IPS DF 6.9 (cell line): ENCODE data around the gene SHISA5.

ENCODE experiments used
- DNase-seq: peaks from one replicate; pipeline ENCODE4 v3.0.0-alpha.2; 2013; ENCODE audit warnings: low read depth, low spot score
- H3K27ac ChIP-seq: one replicate; pipeline ENCODE4 v1.5.1; 2013; ENCODE audit warnings: low read length, control low read depth
- H3K27me3 ChIP-seq: 2 replicates; pipeline ENCODE4 v1.6.1; 2013; ENCODE audit warnings: mild to moderate bottlenecking, low read length; ENCODE audit not compliant: control insufficient read depth, insufficient read depth
- H3K36me3 ChIP-seq: 2 replicates; pipeline ENCODE4 v1.6.1; 2013; ENCODE audit warnings: low read length; ENCODE audit not compliant: control insufficient read depth, insufficient read depth
- H3K4me1 ChIP-seq: 2 replicates; pipeline ENCODE4 v1.6.1; 2013; ENCODE audit warnings: low read length; ENCODE audit not compliant: control insufficient read depth, insufficient read depth
- H3K4me3 ChIP-seq: 2 replicates; pipeline ENCODE4 v1.5.1; 2013; ENCODE audit warnings: mild to moderate bottlenecking, low read length
- H3K9me3 ChIP-seq: 2 replicates; pipeline ENCODE4 v1.6.1; 2013; ENCODE audit warnings: low read length, inconsistent platforms; ENCODE audit not compliant: control insufficient read depth, insufficient read depth
- WGBS: extraction: QIAGEN DNeasy Blood & Tissue Kit; methylation state at CpG from one replicate; pipeline ENCODE4 v1.1.7; 2013; ENCODE audit warnings: mixed read lengths, missing lambda C conversion rate; ENCODE audit not compliant: insufficient read length, insufficient coverage; 5-methylcytosine and 5-hydroxymethylcytosine counted together

SHISA5 gene

GRCh38 chr3:48519277-48519643, 15.3 kb upstream of the SHISA5 start:
- no peak for DNase-seq

GRCh38 chr3:48518638-48519276, 14.8 kb upstream of the SHISA5 start:
- no CpG with 5 or more reads among the region's 12 CpGs for WGBS
- H3K4me1 ChIP-seq = no peaks in the 10 kb centered on the region
- H3K27ac ChIP-seq = no peak overlapping the region
- H3K9me3 ChIP-seq = no peaks in the 10 kb centered on the region
- no peaks in the 10 kb centered on the region for H3K27me3 ChIP-seq
- no peak for DNase-seq
- peaks cover 10% of the 10 kb centered on the region for H3K36me3 ChIP-seq
- no peak overlapping the region for H3K4me3 ChIP-seq

More at GRCh38 chr3:48519277-48519643, 15.3 kb upstream of the SHISA5 start:
- H3K4me1 ChIP-seq = no peaks in the 10 kb centered on the region
- no peak overlapping the region for H3K27ac ChIP-seq
- H3K4me3 ChIP-seq = no peak overlapping the region
- no CpG with 5 or more reads among the region's 9 CpGs for WGBS
- H3K27me3 ChIP-seq = no peaks in the 10 kb centered on the region
- H3K36me3 ChIP-seq = peaks cover 10% of the 10 kb centered on the region
- no peaks in the 10 kb centered on the region for H3K9me3 ChIP-seq

DNA sequence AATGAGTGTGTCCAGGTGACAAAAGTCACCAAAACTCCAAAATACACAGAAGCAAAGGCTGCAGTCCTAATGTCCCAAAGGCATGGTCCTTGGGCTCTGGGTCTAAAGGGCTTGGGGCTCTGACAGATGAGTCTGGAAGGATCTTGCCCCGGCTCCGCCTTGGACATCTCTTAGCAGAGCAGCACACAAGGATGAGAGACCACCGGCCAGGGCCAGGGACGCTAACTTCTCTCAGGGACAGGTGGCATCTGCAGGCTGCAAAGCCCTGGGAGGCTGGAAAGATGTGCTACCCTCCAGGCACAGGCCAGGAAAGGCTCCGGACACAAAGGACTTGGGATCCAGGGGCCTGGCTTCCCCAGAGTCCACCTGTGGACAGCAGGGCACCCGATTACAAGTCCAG, 14.1 kb upstream of the SHISA5 start:
- Histone ChIP-seq H3K4me1 (no peaks in the 10 kb centered on the region), H3K27me3 (no peaks in the 10 kb centered on the region), H3K4me3 (no peak overlapping the region), H3K36me3 (peaks cover 10% of the 10 kb centered on the region), H3K27ac (no peak overlapping the region), H3K9me3 (no peaks in the 10 kb centered on the region)
- no CpG with 5 or more reads among the region's 6 CpGs for WGBS
- no peak for DNase-seq

GRCh38 chr3:48516571-48516970, 12.6 kb upstream of the SHISA5 start:
- no peak for DNase-seq
- Histone ChIP-seq H3K36me3 (peaks cover 10% of the 10 kb centered on the region), H3K27ac (no peak overlapping the region), H3K4me3 (no peak overlapping the region), H3K9me3 (no peaks in the 10 kb centered on the region), H3K27me3 (no peaks in the 10 kb centered on the region), H3K4me1 (no peaks in the 10 kb centered on the region)
- WGBS = no CpG with 5 or more reads among the region's 8 CpGs

GRCh38 chr3:48514431-48515227, 10.7 kb upstream of the SHISA5 start:
- WGBS = no CpG with 5 or more reads among the region's 8 CpGs
- Histone ChIP-seq H3K36me3 (peaks cover 10% of the 10 kb centered on the region), H3K27me3 (no peaks in the 10 kb centered on the region), H3K4me3 (no peak overlapping the region), H3K4me1 (no peaks in the 10 kb centered on the region), H3K9me3 (no peaks in the 10 kb centered on the region), H3K27ac (no peak overlapping the region)
- no peak for DNase-seq

DNA sequence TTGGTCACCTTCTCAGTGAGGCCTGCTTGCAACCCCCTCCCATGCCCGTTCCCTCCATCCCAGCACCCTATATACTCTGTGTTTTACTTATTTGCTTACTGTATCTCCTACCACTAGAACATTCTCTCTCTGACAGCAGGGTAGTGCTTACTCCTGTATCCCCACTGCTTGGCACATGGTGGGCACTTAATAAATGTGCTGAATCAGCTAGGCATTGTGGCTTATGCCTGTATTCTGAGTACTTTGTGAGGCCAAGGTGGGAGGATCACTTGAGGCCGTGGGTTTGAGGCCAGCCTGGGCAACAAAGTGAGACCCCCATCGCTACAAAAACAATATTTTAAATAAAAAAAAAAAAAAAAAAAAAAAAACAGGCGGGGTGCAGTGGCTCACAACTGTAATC, 7.6 kb upstream of the SHISA5 start:
- no peaks in the 10 kb centered on the region for H3K27me3 ChIP-seq
- WGBS = no CpG with 5 or more reads among the region's 4 CpGs
- no peak overlapping the region for H3K27ac ChIP-seq
- H3K9me3 ChIP-seq = no peaks in the 10 kb centered on the region
- H3K4me3 ChIP-seq = no peak overlapping the region
- DNase-seq = no peak
- peaks cover 4% of the 10 kb centered on the region; the same call in 1 of the 2 replicates for H3K4me1 ChIP-seq
- no peaks in the 10 kb centered on the region for H3K36me3 ChIP-seq

DNA sequence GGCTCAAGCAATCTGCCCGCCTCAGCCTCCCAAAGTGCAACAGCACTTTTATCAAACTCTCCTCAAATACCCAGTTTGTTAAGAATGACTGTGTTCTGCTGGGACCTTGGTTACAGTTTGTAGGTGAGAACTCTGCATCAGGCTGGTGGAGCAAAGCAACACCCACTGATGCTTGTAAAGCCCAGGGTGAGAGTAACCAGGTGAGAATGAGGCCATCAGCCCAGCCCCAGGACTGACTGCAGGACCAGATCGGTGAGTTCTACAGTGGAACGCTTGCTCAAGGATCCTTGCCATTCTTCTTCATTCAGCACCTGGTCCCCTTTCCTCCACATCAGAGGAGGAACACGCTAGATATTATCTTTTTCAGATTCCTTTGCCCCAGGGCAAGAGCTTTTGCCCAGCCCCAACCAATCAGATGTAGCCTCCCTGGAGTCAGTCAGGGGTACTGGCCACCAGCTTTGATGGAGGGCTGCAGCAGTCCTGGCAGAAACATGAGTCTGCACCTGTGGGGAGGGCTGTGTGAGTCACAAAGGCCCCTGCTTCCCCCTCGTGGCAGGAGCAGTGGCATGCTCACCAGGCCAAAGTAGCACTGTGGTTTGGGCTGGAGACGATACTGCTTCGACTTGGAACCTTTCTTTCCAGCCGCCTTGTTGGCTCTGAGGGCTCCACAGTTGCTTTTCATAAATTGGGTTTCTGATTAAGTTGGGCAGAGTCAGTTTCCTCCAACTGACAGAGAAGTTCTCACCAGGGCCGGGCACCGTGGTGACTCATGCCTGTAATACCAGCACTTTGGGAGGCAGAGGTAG, 3.5 kb upstream of the SHISA5 start:
- H3K4me3 ChIP-seq = no peak overlapping the region
- H3K36me3 ChIP-seq = no peaks in the 10 kb centered on the region
- peak; percentile 71 for DNase-seq
- no peaks in the 10 kb centered on the region for H3K27me3 ChIP-seq
- no peak overlapping the region for H3K27ac ChIP-seq
- no CpG with 5 or more reads among the region's 10 CpGs for WGBS
- H3K4me1 ChIP-seq = peaks cover 12% of the 10 kb centered on the region
- no peaks in the 10 kb centered on the region for H3K9me3 ChIP-seq

GRCh38 chr3:48505968-48506504, 2.1 kb upstream of the SHISA5 start:
- WGBS = no CpG with 5 or more reads among the region's 6 CpGs
- no peak for DNase-seq
- H3K27ac ChIP-seq = no peak overlapping the region
- H3K9me3 ChIP-seq = no peaks in the 10 kb centered on the region
- H3K4me3 ChIP-seq = no peak overlapping the region
- H3K27me3 ChIP-seq = no peaks in the 10 kb centered on the region
- H3K4me1 ChIP-seq = peaks cover 12% of the 10 kb centered on the region
- H3K36me3 ChIP-seq = no peaks in the 10 kb centered on the region

DNA sequence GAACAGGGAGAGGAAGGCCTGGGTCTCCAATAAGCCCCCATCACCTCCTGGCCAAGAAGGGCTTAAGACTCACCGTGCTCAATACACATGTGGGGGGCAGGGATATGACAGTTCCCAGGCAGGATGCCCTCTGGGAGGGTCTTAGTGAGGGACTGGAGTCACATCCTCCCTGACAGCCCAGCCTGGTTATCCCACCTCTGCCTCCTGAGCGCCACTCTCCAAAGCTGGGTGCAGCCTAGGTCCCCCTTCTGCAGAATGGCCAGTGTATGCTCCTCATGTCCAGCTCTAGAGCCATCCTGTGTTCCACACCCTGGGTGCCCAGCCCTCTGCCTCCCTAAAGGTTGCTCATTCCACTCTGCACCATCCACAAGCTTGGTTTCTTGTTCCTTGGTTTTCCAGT, 1.2 kb upstream of the SHISA5 start:
- WGBS = no CpG with 5 or more reads among the region's 2 CpGs
- Histone ChIP-seq H3K9me3 (no peaks in the 10 kb centered on the region), H3K4me3 (no peak overlapping the region), H3K36me3 (no peaks in the 10 kb centered on the region), H3K27me3 (no peaks in the 10 kb centered on the region), H3K4me1 (peaks cover 12% of the 10 kb centered on the region), H3K27ac (no peak overlapping the region)
- DNase-seq = no peak

GRCh38 chr3:48503401-48504050, 448 bp downstream of the SHISA5 start:
- WGBS = no CpG with 5 or more reads among the region's 26 CpGs
- Histone ChIP-seq H3K4me1 (peaks cover 12% of the 10 kb centered on the region), H3K27ac (no peak overlapping the region), H3K9me3 (no peaks in the 10 kb centered on the region), H3K27me3 (no peaks in the 10 kb centered on the region), H3K4me3 (peak overlapping the region; percentile 76; the same call in 1 of the 2 replicates), H3K36me3 (no peaks in the 10 kb centered on the region)
- no peak for DNase-seq
